NCI-H146 treated with DMSO at 0.1 percent for 48 hours (cell line): ENCODE measurements around the gene SHB.

Experiments
- DNase-seq: peaks from one replicate; lab custom pipeline; 2025; ENCODE audit not compliant: unreplicated experiment; lab: John Stamatoyannopoulos, UW

SHB gene

GRCh38 chr9:37870799-37871176 is 198.2 kb downstream of the SHB start:
- no peak for DNase-seq

GRCh38 chr9:37870081-37870798 is 198.8 kb downstream of the SHB start:
- DNase-seq = no peak
